Karpas-422 (cell line): ENCODE data around the gene PSMB7. TPM values are rescaled to one million over a fixed set of nuclear protein-coding genes. Genes with fewer than 3 reads are reported as not detected.

ENCODE experiments used
- DNase-seq: peaks from one replicate; pipeline ENCODE4 v3.0.0-alpha.2; 2015
- H2AFZ ChIP-seq: fragments of 200-600 bp; sonication (generic); 2 replicates; pipeline ENCODE4 v1.6.1; 2014; ENCODE audit warnings: antibody characterized with exemption, low read length, mixed read lengths
- H3K27ac ChIP-seq: fragments of 200-600 bp; sonication (generic); 2 replicates; pipeline ENCODE4 v1.5.1; 2014; ENCODE audit warnings: mild to moderate bottlenecking, low read length, moderate library complexity
- H3K27me3 ChIP-seq: fragments of 200-600 bp; sonication (generic); 2 replicates; pipeline ENCODE4 v1.6.1; 2014; ENCODE audit warnings: low read length, mixed read lengths
- H3K36me3 ChIP-seq: fragments of 200-600 bp; sonication (generic); 2 replicates; pipeline ENCODE4 v1.6.1; 2014; ENCODE audit warnings: low read length, mixed read lengths; ENCODE audit not compliant: insufficient read depth
- H3K4me1 ChIP-seq: fragments of 200-600 bp; sonication (generic); 2 replicates; pipeline ENCODE4 v1.6.1; 2014; ENCODE audit warnings: mild to moderate bottlenecking, low read length, mixed read lengths
- H3K4me2 ChIP-seq: fragments of 200-600 bp; sonication (generic); 2 replicates; pipeline ENCODE4 v1.6.1; 2014; ENCODE audit warnings: low read length, low read depth, mild to moderate bottlenecking; ENCODE audit not compliant: poor library complexity, severe bottlenecking
- H3K4me3 ChIP-seq: fragments of 200-600 bp; sonication (generic); 2 replicates; pipeline ENCODE4 v1.5.1; 2014; ENCODE audit warnings: mild to moderate bottlenecking, antibody characterized with exemption, low read length, mixed read lengths
- H3K79me2 ChIP-seq: fragments of 200-600 bp; sonication (generic); 2 replicates; pipeline ENCODE4 v1.6.1; 2014; ENCODE audit warnings: mild to moderate bottlenecking, low read length, mixed read lengths
- H3K9ac ChIP-seq: fragments of 200-600 bp; sonication (generic); 2 replicates; pipeline ENCODE4 v1.6.0; 2014; ENCODE audit warnings: low read length
- H3K9me2 ChIP-seq: fragments of 200-600 bp; sonication (generic), shearing (Covaris generic); replicated peaks from 2 replicates; pipeline ENCODE4 v1.6.0; 2014; ENCODE audit warnings: mild to moderate bottlenecking, low read length, moderate library complexity; ENCODE audit not compliant: insufficient read depth
- H3K9me3 ChIP-seq: fragments of 300-700, 200-600 bp; sonication (generic); 2 replicates; pipeline ENCODE4 v1.6.1; 2014; ENCODE audit warnings: low read length, mixed read lengths
- H4K20me1 ChIP-seq: fragments of 200-600 bp; sonication (generic); 2 replicates; pipeline ENCODE4 v1.6.1; 2014; ENCODE audit warnings: mild to moderate bottlenecking, antibody characterized with exemption, low read length, low read depth; ENCODE audit not compliant: insufficient read depth
- total RNA-seq: library from RNA; depleted of rRNA; stranded (reverse); fragments of >200 nt; shearing (Covaris generic); gene quantifications from 2 replicates; pipeline ENCODE4 v1.2.3, GENCODE V29; 2014; ENCODE audit warnings: low replicate concordance

Gene PSMB7
- total RNA-seq, 1 experiment from 2014 or later, result 119 TPM

GRCh38 chr9:124440786-124441185, 25.5 kb upstream of the PSMB7 start:
- Histone ChIP-seq H3K4me2 (no peak overlapping the region), H3K9me3 (no peaks in the 10 kb centered on the region), H3K27me3 (no peaks in the 10 kb centered on the region), H3K36me3 (no peaks in the 10 kb centered on the region), H3K27ac (no peak overlapping the region), H3K4me3 (no peak overlapping the region), H4K20me1 (no peaks in the 10 kb centered on the region), H3K79me2 (no peaks in the 10 kb centered on the region), H3K4me1 (no peaks in the 10 kb centered on the region), H3K9ac (no peak overlapping the region), H2AFZ (no peak overlapping the region), H3K9me2 (no peaks in the 10 kb centered on the region)
- no peak for DNase-seq

GRCh38 chr9:124439686-124440243, 24.5 kb upstream of the PSMB7 start:
- H3K27me3 ChIP-seq, result no peaks in the 10 kb centered on the region

GRCh38 chr9:124439086-124439485, 23.8 kb upstream of the PSMB7 start:
- H3K27me3 ChIP-seq, result no peaks in the 10 kb centered on the region
- DNase-seq, result no peak
- no peaks in the 10 kb centered on the region for H3K79me2 ChIP-seq
- H3K4me2 ChIP-seq, result no peak overlapping the region
- no peak overlapping the region for H3K9ac ChIP-seq
- no peaks in the 10 kb centered on the region for H3K36me3 ChIP-seq
- no peak overlapping the region for H2AFZ ChIP-seq
- no peak overlapping the region for H3K27ac ChIP-seq
- H3K4me1 ChIP-seq, result no peaks in the 10 kb centered on the region
- no peaks in the 10 kb centered on the region for H4K20me1 ChIP-seq
- H3K9me3 ChIP-seq, result no peaks in the 10 kb centered on the region
- H3K4me3 ChIP-seq, result no peak overlapping the region
- H3K9me2 ChIP-seq, result no peaks in the 10 kb centered on the region

More at GRCh38 chr9:124439686-124440243, 24.5 kb upstream of the PSMB7 start:
- Histone ChIP-seq H3K36me3 (no peaks in the 10 kb centered on the region), H3K9ac (no peak overlapping the region), H2AFZ (no peak overlapping the region), H3K27ac (no peak overlapping the region), H4K20me1 (no peaks in the 10 kb centered on the region), H3K4me2 (no peak overlapping the region), H3K9me2 (no peaks in the 10 kb centered on the region), H3K9me3 (no peaks in the 10 kb centered on the region), H3K4me3 (no peak overlapping the region), H3K4me1 (no peaks in the 10 kb centered on the region), H3K79me2 (no peaks in the 10 kb centered on the region)
- no peak for DNase-seq

- Histone ChIP-seq H3K79me2 (no peaks in the 10 kb centered on the region), H3K36me3 (no peaks in the 10 kb centered on the region), H3K4me1 (no peaks in the 10 kb centered on the region), H2AFZ (no peak overlapping the region), H4K20me1 (no peaks in the 10 kb centered on the region), H3K9me3 (no peaks in the 10 kb centered on the region), H3K27ac (no peak overlapping the region), H3K9me2 (no peaks in the 10 kb centered on the region), H3K4me3 (no peak overlapping the region), H3K9ac (no peak overlapping the region), H3K4me2 (no peak overlapping the region), H3K27me3 (no peaks in the 10 kb centered on the region)
- no peak for DNase-seq
Measured at GRCh38 chr9:124438091-124438490, 22.8 kb upstream of the PSMB7 start.

- H4K20me1 ChIP-seq, result no peaks in the 10 kb centered on the region
- H3K4me2 ChIP-seq, result no peak overlapping the region
- H2AFZ ChIP-seq, result no peak overlapping the region
- H3K36me3 ChIP-seq, result no peaks in the 10 kb centered on the region
- H3K4me1 ChIP-seq, result no peaks in the 10 kb centered on the region
- H3K27me3 ChIP-seq, result no peaks in the 10 kb centered on the region
- no peak overlapping the region for H3K4me3 ChIP-seq
- H3K9ac ChIP-seq, result no peak overlapping the region
- no peak overlapping the region for H3K27ac ChIP-seq
- DNase-seq, result no peak
- H3K9me2 ChIP-seq, result no peaks in the 10 kb centered on the region
- no peaks in the 10 kb centered on the region for H3K9me3 ChIP-seq
- no peaks in the 10 kb centered on the region for H3K79me2 ChIP-seq
Measured at GRCh38 chr9:124437086-124437485, 21.8 kb upstream of the PSMB7 start.

- no peak for DNase-seq
- Histone ChIP-seq H2AFZ (no peak overlapping the region), H3K4me3 (no peak overlapping the region), H3K9me3 (no peaks in the 10 kb centered on the region), H3K4me2 (no peak overlapping the region), H3K27ac (no peak overlapping the region), H3K9me2 (no peaks in the 10 kb centered on the region), H3K36me3 (no peaks in the 10 kb centered on the region), H3K79me2 (no peaks in the 10 kb centered on the region), H4K20me1 (no peaks in the 10 kb centered on the region), H3K9ac (no peak overlapping the region), H3K27me3 (no peaks in the 10 kb centered on the region), H3K4me1 (no peaks in the 10 kb centered on the region)
Measured at GRCh38 chr9:124436320-124436719, 21.1 kb upstream of the PSMB7 start.

GRCh38 chr9:124429530-124429867, 14.3 kb upstream of the PSMB7 start:
- H3K9me2 ChIP-seq, result no peaks in the 10 kb centered on the region
- H3K4me3 ChIP-seq, result no peak overlapping the region
- no peak overlapping the region for H2AFZ ChIP-seq
- DNase-seq, result no peak
- no peaks in the 10 kb centered on the region for H3K36me3 ChIP-seq
- no peaks in the 10 kb centered on the region for H3K27me3 ChIP-seq
- H3K79me2 ChIP-seq, result no peaks in the 10 kb centered on the region
- H4K20me1 ChIP-seq, result no peaks in the 10 kb centered on the region
- H3K4me2 ChIP-seq, result no peak overlapping the region
- H3K9me3 ChIP-seq, result no peaks in the 10 kb centered on the region
- no peaks in the 10 kb centered on the region for H3K4me1 ChIP-seq
- H3K9ac ChIP-seq, result no peak overlapping the region
- no peak overlapping the region for H3K27ac ChIP-seq

GRCh38 chr9:124428751-124429529, 13.7 kb upstream of the PSMB7 start:
- DNase-seq, result no peak
- Histone ChIP-seq H4K20me1 (no peaks in the 10 kb centered on the region), H3K9ac (no peak overlapping the region), H2AFZ (no peak overlapping the region), H3K36me3 (no peaks in the 10 kb centered on the region), H3K4me2 (no peak overlapping the region), H3K4me1 (no peaks in the 10 kb centered on the region), H3K27ac (no peak overlapping the region), H3K27me3 (no peaks in the 10 kb centered on the region), H3K9me2 (no peaks in the 10 kb centered on the region), H3K9me3 (no peaks in the 10 kb centered on the region), H3K79me2 (no peaks in the 10 kb centered on the region), H3K4me3 (no peak overlapping the region)
